MM.1S (cell line): ENCODE results near the gene ZBTB37.
A peak's percentile ranks its signal among the peaks of the same experiment; 100 is the strongest.
"Not testable (repeated sequence)": the region's sequence is repeated elsewhere in the genome, so short reads cannot be mapped to it uniquely, and the experiment has no call there.

Source experiments
- DNase-seq: peaks from one replicate; pipeline ENCODE4 v3.0.0-alpha.2; 2015
- H2AFZ ChIP-seq: fragments of 300-600 bp; sonication (generic); 2 replicates; pipeline ENCODE4 v1.6.0; 2016; ENCODE audit warnings: antibody characterized with exemption, low read length
- H3F3A ChIP-seq: fragments of 300-600 bp; sonication (generic); 2 replicates; pipeline ENCODE4 v1.6.1; 2016; ENCODE audit warnings: mild to moderate bottlenecking, antibody characterized with exemption, low read length, moderate library complexity, mixed read lengths; ENCODE audit not compliant: insufficient read depth
- H3K27ac ChIP-seq: fragments of 300-600 bp; sonication (generic); 2 replicates; pipeline ENCODE4 v1.5.1; 2016; ENCODE audit warnings: mild to moderate bottlenecking, low read length
- H3K27me3 ChIP-seq: fragments of 300-600 bp; sonication (generic); replicated peaks from 2 replicates; pipeline ENCODE4 v1.6.0; 2016; ENCODE audit warnings: low read length; ENCODE audit not compliant: insufficient read depth
- H3K36me3 ChIP-seq: fragments of 300-600 bp; sonication (generic); replicated peaks from 2 replicates; pipeline ENCODE4 v1.6.1; 2016; ENCODE audit warnings: mild to moderate bottlenecking, low read length, mixed read lengths; ENCODE audit not compliant: insufficient read depth
- H3K4me1 ChIP-seq: fragments of 300-600 bp; sonication (generic); 2 replicates; pipeline ENCODE4 v1.6.1; 2016; ENCODE audit warnings: low read length, mixed read lengths
- H3K4me2 ChIP-seq: fragments of 300-600 bp; sonication (generic); 2 replicates; pipeline ENCODE4 v1.6.0; 2016; ENCODE audit warnings: low read depth, low read length
- H3K4me3 ChIP-seq: fragments of 300-600 bp; sonication (generic); 2 replicates; pipeline ENCODE4 v1.5.1; 2016; ENCODE audit warnings: low read length, mixed read lengths
- H3K79me2 ChIP-seq: fragments of 300-600 bp; sonication (generic); 2 replicates; pipeline ENCODE4 v1.6.1; 2016; ENCODE audit warnings: mixed run types, low read length, mixed read lengths
- H3K9ac ChIP-seq: fragments of 300-600 bp; sonication (generic); 2 replicates; pipeline ENCODE4 v1.6.1; 2016; ENCODE audit warnings: low read length, mixed read lengths
- H3K9me2 ChIP-seq: fragments of 300-600 bp; sonication (generic); replicated peaks from 2 replicates; pipeline ENCODE4 v1.6.1; 2016; ENCODE audit warnings: mild to moderate bottlenecking, low read length, mixed read lengths; ENCODE audit not compliant: insufficient read depth
- H3K9me3 ChIP-seq: fragments of 300-600 bp; sonication (generic); replicated peaks from 2 replicates; pipeline ENCODE4 v1.6.1; 2016; ENCODE audit warnings: mild to moderate bottlenecking, low read length, mixed read lengths; ENCODE audit not compliant: insufficient read depth
- H4K20me1 ChIP-seq: fragments of 300-600 bp; sonication (generic); 2 replicates; pipeline ENCODE4 v1.6.1; 2016; ENCODE audit warnings: mild to moderate bottlenecking, low read length, moderate library complexity, mixed read lengths; ENCODE audit not compliant: insufficient read depth
- EZH2 ChIP-seq: fragments of 300-600 bp; sonication (generic); optimal IDR thresholded peaks from 2 replicates; pipeline ENCODE3; 2017; ENCODE audit warnings: low read depth, mild to moderate bottlenecking, antibody characterized with exemption, low read length, mixed read lengths
- EZH2phosphoT487 ChIP-seq: fragments of 300-600 bp; sonication (generic); IDR thresholded peaks from 2 replicates; pipeline ENCODE4 v1.6.1; 2018; ENCODE audit warnings: antibody characterized with exemption, low read length
- TF ChIP-seq, protein P1 (sequence below): fragments of 300-600 bp; sonication (generic); IDR thresholded peaks from 2 replicates; pipeline ENCODE4 v1.5.1; 2016; ENCODE audit warnings: antibody characterized with exemption, low read length, mixed read lengths

The ZBTB37 gene

DNA sequence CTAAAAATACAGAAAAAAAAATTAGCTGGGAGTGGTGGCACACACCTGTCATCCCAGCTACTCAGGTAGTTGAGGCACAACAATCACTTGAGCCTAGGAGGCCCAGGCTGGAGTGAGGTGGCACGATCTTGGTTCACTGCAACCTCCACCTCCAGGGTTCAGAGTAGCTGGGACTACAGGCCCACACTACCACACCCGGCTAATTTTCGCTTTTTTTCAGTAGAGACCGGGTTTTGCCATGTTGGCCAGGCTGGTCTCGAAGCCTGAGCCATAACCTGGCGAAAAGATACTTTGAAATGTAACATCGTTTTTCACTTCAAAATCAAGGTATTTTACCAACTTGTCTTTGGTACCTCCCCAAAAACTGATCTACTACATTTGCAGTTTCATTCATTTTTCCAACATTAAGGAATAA, 6.4 kb upstream of the ZBTB37 start:
- Histone ChIP-seq H3K36me3 (peaks cover 27% of the 10 kb centered on the region), H3K4me3 (no peak overlapping the region), H4K20me1 (peaks cover 42% of the 10 kb centered on the region), H3K4me2 (no peak overlapping the region), H3K27me3 (no peaks in the 10 kb centered on the region), H3F3A (peaks cover 67% of the 10 kb centered on the region), H3K9me2 (no peaks in the 10 kb centered on the region), H3K27ac (no peak overlapping the region; the same call in 1 of the 2 replicates), H3K9me3 (no peaks in the 10 kb centered on the region), H2AFZ (no peak overlapping the region), H3K79me2 (peaks cover 27% of the 10 kb centered on the region), H3K9ac (no peak overlapping the region), H3K4me1 (peaks cover 35% of the 10 kb centered on the region)
- no peak for DNase-seq
- TF ChIP-seq EZH2, result no peak
- no peak for TF ChIP-seq EZH2phosphoT487
- TF ChIP-seq, protein P1, sequence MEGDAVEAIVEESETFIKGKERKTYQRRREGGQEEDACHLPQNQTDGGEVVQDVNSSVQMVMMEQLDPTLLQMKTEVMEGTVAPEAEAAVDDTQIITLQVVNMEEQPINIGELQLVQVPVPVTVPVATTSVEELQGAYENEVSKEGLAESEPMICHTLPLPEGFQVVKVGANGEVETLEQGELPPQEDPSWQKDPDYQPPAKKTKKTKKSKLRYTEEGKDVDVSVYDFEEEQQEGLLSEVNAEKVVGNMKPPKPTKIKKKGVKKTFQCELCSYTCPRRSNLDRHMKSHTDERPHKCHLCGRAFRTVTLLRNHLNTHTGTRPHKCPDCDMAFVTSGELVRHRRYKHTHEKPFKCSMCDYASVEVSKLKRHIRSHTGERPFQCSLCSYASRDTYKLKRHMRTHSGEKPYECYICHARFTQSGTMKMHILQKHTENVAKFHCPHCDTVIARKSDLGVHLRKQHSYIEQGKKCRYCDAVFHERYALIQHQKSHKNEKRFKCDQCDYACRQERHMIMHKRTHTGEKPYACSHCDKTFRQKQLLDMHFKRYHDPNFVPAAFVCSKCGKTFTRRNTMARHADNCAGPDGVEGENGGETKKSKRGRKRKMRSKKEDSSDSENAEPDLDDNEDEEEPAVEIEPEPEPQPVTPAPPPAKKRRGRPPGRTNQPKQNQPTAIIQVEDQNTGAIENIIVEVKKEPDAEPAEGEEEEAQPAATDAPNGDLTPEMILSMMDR, result no peak

DNA sequence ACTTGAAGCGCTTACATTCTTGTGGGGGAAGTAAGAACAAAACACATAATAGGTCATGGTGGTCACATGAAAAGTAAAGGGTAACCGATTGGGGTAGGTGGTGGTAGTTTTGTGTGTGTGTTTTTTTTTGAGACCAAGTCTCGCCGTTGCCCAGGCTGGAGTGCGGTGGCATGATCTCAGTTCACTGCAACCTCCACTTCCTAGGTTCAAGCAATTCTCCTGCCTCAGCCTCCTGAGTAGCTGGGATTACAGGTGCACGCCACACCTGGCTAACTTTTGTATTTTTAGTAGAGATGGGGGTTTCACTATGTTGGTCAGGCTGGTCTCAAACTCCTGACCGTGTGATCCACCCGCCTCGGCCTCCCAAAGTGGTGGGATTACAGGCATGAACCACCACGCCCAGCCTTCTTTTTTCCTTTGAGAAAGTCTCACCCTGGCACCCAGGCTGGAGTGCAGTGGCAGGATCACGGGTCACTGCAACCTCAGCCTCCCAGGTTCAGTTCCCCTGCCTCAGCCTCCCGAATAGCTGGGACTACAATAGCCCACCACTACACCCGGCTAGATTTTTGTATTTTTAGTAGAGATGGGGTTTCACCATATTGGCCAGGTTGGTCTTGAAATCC, 5.9 kb upstream of the ZBTB37 start:
- not testable (repeated sequence) for DNase-seq, H3K27me3 ChIP-seq, H3K4me2 ChIP-seq, H2AFZ ChIP-seq, H3K4me3 ChIP-seq, H3K9ac ChIP-seq, H3K9me3 ChIP-seq, H3K9me2 ChIP-seq
- peaks cover 35% of the 10 kb centered on the region for H3K4me1 ChIP-seq
- peaks cover 32% of the 10 kb centered on the region for H3K79me2 ChIP-seq
- peaks cover 72% of the 10 kb centered on the region for H3F3A ChIP-seq
- peaks cover 31% of the 10 kb centered on the region for H3K36me3 ChIP-seq
- peaks cover 44% of the 10 kb centered on the region for H4K20me1 ChIP-seq
- peak overlapping the region; percentile 26; the same call in 1 of the 2 replicates for H3K27ac ChIP-seq

DNA sequence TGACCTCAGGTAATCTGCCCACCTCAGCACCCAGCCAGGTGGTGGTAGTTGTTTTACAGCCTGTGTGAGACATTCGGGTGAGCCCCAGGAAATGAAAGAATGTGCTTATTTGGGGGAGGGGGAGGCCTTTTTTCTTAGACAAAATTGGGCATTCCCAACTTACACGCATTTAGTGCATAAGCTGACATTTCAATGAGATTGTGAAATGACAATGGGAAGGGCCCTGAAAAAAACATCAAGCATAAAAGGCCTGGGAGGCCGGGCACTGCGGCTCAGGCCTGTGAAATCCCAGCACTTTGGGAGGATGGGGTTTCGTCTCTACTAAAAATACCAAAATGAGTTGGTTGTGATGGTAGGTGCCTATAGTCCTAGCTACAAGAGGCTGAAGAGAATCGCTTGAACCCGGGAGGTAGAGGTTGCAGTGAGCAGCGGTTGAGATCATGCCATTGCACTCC, 5.4 kb upstream of the ZBTB37 start:
- Histone ChIP-seq H3K27ac (peak overlapping the region; percentile 26; the same call in 1 of the 2 replicates), H4K20me1 (peaks cover 44% of the 10 kb centered on the region), H3K79me2 (peaks cover 37% of the 10 kb centered on the region), H3K9me2 (no peaks in the 10 kb centered on the region), H3K4me1 (peaks cover 35% of the 10 kb centered on the region), H3K9me3 (no peaks in the 10 kb centered on the region), H3K9ac (no peak overlapping the region), H3K36me3 (peaks cover 31% of the 10 kb centered on the region), H3K27me3 (no peaks in the 10 kb centered on the region), H3K4me2 (no peak overlapping the region), H3F3A (peaks cover 77% of the 10 kb centered on the region), H3K4me3 (no peak overlapping the region), H2AFZ (no peak overlapping the region)
- no peak for TF ChIP-seq EZH2phosphoT487
- no peak for TF ChIP-seq EZH2
- TF ChIP-seq, protein P1, result no peak
- peak; percentile 49 for DNase-seq
